Measurements from ENCODE around the gene SLC44A4. TPM values are rescaled to one million over a fixed set of nuclear protein-coding genes. Genes with fewer than 3 reads are reported as not detected.
"Not testable (repeated sequence)": the region's sequence is repeated elsewhere in the genome, so short reads cannot be mapped to it uniquely, and the experiment has no call there.

SLC44A4 gene
- total RNA-seq, 2 donors from 2014 or later, result 5.8 TPM; not detected in 1

DNA sequence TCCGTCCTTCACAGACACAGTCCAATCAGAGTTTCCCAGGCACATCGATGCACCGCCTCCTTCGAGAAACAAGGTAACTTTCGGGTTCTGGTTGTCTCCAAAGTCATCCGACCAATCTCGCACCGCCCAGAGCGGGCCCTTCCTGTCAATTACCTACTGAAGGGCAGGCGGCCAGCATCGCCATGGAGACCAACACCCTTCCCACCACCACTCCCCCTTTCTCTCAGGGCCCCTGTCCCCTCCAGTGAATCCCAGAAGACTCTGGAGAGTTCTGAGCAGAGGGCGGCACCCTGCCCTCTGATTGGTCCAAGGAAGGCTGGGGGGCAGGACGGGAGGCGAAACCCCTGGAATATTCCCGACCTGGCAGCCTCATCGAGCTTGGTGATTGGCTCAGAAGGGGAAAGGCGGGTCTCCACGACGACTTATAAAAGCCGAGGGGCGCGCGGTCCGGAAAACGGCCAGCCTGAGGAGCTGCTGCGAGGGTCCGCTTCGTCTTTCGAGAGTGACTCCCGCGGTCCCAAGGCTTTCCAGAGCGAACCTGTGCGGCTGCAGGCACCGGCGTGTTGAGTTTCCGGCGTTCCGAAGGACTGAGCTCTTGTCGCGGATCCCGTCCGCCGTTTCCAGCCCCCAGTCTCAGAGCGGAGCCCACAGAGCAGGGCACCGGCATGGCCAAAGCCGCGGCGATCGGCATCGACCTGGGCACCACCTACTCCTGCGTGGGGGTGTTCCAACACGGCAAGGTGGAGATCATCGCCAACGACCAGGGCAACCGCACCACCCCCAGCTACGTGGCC lies 51.3 kb downstream of the SLC44A4 start, which contains the start of gene HSPA1B:
Gene HSPA1B, plus strand, starts transcription at position 453 of the 794 bp plus-strand sequence. Its CDS starts 213 bp downstream, at position 666.
- peaks cover 29 to 43% of the 10 kb centered on the region in 2 donors for H3K4me1 ChIP-seq (ENCODE audit: control insufficient read depth in 1 of 2, low read depth in 2 of 2)
- H3K27me3 ChIP-seq (replicated peaks; ENCODE audit: insufficient read depth), result no peaks in the 10 kb centered on the region
- ATAC-seq (ENCODE audit: insufficient number of reproducible peaks, low FRiP score, low read depth) (peak; percentile 90), DNase-seq (ENCODE audit: low spot score) (peak; percentile 99)
- H3K4me3 ChIP-seq, result peak within 1 kb of the TSS; percentile 70
- TF ChIP-seq, protein P1, sequence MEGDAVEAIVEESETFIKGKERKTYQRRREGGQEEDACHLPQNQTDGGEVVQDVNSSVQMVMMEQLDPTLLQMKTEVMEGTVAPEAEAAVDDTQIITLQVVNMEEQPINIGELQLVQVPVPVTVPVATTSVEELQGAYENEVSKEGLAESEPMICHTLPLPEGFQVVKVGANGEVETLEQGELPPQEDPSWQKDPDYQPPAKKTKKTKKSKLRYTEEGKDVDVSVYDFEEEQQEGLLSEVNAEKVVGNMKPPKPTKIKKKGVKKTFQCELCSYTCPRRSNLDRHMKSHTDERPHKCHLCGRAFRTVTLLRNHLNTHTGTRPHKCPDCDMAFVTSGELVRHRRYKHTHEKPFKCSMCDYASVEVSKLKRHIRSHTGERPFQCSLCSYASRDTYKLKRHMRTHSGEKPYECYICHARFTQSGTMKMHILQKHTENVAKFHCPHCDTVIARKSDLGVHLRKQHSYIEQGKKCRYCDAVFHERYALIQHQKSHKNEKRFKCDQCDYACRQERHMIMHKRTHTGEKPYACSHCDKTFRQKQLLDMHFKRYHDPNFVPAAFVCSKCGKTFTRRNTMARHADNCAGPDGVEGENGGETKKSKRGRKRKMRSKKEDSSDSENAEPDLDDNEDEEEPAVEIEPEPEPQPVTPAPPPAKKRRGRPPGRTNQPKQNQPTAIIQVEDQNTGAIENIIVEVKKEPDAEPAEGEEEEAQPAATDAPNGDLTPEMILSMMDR (IDR thresholded peaks at IDR 0.05), result no peak
- peak within 1 kb of the TSS; percentile 77 to 98 for H3K27ac ChIP-seq
- no peaks in the 10 kb centered on the region for H3K36me3 ChIP-seq
- H3K9me3 ChIP-seq, result no peaks in the 10 kb centered on the region

DNA sequence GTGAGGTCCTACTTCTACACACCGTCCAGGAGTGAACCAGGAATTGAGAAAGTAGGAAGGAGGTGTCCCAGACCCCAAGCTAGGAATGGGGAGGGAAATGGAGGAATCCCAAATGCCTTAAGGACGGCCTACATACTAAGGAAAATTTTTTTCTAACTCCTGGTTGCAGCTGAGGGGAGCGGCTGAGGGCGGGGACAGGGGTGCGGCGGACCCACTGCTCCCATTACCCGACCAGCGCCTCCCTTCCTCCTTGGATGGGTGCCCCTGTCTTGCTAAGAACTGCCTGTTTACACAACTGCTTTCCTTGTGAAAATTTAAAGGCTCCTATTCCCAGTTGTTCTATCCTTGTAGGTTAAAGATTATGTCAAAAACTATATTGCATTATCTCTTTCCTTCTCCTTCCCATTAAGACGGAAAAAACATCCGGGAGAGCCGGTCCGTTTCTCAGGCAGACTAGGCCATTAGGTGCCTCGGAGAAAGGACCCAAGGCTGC lies 52.0 kb downstream of the SLC44A4 start:
- H3K4me3 ChIP-seq, result peak overlapping the region; percentile 70
- TF ChIP-seq, protein P1 (IDR thresholded peaks at IDR 0.05), result no peak
- ATAC-seq (ENCODE audit: insufficient number of reproducible peaks, low FRiP score, low read depth) (peak; percentile 27), DNase-seq (ENCODE audit: low spot score) (peak; percentile 60)
- no peaks in the 10 kb centered on the region for H3K9me3 ChIP-seq
- no peaks in the 10 kb centered on the region for H3K36me3 ChIP-seq
- H3K27me3 ChIP-seq (replicated peaks; ENCODE audit: insufficient read depth), result no peaks in the 10 kb centered on the region
- H3K4me1 ChIP-seq (ENCODE audit: control insufficient read depth in 1 of 2, low read depth in 2 of 2), result peaks cover 29 to 41% of the 10 kb centered on the region in 2 donors
- peak overlapping the region; percentile 77 to 98 for H3K27ac ChIP-seq

GRCh38 chr6:31825553-31825952 lies 53.2 kb downstream of the SLC44A4 start:
- Histone ChIP-seq H3K27ac (peak overlapping the region; percentile 77 to 98), H3K4me1 (ENCODE audit: control insufficient read depth in 1 of 2, low read depth in 2 of 2) (peaks cover 24 to 39% of the 10 kb centered on the region in 2 donors), H3K36me3 (no peaks in the 10 kb centered on the region), H3K27me3 (replicated peaks; ENCODE audit: insufficient read depth) (no peaks in the 10 kb centered on the region), H3K9me3 (no peaks in the 10 kb centered on the region), H3K4me3 (no peak overlapping the region)
- TF ChIP-seq, protein P1 (IDR thresholded peaks at IDR 0.05), result no peak
- no peak for ATAC-seq (ENCODE audit: insufficient number of reproducible peaks, low FRiP score, low read depth)
- DNase-seq (ENCODE audit: low spot score), result no peak

DNA sequence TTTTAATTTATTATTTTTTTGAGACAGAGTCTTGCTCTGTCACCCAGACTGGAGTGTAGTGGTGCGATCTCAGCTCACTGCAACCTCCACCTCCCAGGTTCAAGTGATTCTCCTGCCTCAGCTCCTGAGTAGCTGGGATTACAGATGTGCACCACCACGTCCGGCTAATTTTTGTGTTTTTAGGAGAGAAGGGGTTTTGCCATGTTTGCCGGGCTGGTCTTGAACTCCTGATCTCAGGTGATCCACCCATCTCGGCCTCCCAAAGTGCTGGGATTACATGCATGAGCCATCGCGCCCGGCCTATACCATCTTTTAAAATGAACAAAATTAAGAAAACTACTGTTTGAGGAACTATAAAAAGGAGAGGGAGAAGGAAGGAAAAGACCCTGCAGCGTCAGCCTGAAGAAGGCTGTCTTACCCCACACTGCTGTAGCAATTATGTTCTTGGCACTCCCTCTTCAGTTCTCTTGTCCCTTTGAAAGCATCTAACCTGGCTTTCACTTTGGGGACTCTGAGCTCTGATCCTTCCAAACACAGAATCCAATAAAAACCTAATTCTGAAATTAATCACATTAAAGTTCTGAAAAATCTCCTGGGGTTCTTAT lies 55.1 kb downstream of the SLC44A4 start:
- Histone ChIP-seq H3K4me1 (ENCODE audit: control insufficient read depth in 1 of 2, low read depth in 2 of 2) (peaks cover 35 to 58% of the 10 kb centered on the region in 2 donors), H3K27ac (peak overlapping the region; percentile 92 to 98)
- not testable (repeated sequence) for H3K9me3 ChIP-seq; H3K36me3 ChIP-seq; H3K27me3 ChIP-seq (replicated peaks; ENCODE audit: insufficient read depth); DNase-seq (ENCODE audit: low spot score); H3K4me3 ChIP-seq; ATAC-seq (ENCODE audit: insufficient number of reproducible peaks, low FRiP score, low read depth)

DNA sequence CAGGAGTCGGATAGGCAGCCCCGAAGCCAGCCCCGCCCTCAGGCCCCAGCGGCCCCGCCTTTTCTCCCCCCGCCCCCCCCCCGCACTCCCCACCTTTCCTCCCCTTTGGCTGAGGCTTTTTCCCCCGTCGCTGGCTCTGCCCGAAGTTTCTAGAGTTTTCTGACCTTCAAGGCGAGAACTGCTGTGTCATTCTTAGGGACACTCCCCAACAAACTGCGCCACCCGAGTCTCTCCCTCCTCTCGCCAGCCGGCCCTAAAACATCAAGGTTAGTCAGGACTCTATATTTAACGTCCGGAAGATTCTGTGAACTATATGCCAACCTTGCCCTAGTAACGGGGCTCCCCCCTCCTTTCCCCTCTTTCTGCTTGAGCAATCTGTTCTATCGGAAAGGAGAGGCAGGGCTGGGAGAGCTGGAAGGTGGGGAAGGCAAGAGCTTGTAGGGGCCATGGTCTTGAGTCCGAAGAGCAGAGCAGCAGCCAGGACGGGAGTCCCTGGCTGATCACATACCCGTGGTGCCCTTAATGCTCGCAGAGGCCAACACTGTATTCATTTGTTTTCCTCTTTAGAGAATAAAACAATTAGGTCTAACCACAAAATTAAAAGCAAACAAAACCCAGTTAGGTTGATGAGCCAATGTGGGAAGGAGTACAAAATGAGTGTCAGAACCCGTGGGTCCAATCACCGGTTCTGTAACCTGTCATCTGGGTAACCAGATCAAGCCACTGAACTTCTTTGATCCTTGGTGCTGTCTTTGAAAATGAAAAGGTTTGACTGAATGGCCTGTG lies 56.6 kb downstream of the SLC44A4 start:
- DNase-seq (ENCODE audit: low spot score), result peak; percentile 83
- Histone ChIP-seq H3K9me3 (no peaks in the 10 kb centered on the region), H3K27me3 (replicated peaks; ENCODE audit: insufficient read depth) (no peaks in the 10 kb centered on the region), H3K27ac (peak overlapping the region; percentile 92 to 98), H3K4me3 (peak overlapping the region; percentile 72), H3K36me3 (no peaks in the 10 kb centered on the region), H3K4me1 (ENCODE audit: control insufficient read depth in 1 of 2, low read depth in 2 of 2) (peaks cover 35 to 67% of the 10 kb centered on the region in 2 donors)
- TF ChIP-seq, protein P1 (IDR thresholded peaks at IDR 0.05), result no peak
- peak; percentile 78 for ATAC-seq (ENCODE audit: insufficient number of reproducible peaks, low FRiP score, low read depth)
